Neural cell (in vitro differentiated cells): Measurements from ENCODE around the gene NPAS3. TPM values are rescaled to one million over a fixed set of nuclear protein-coding genes. Genes with fewer than 3 reads are reported as not detected.

Experiments
- H2AFZ ChIP-seq: fragments of 200-600, 300-800 bp; sonication (generic), shearing (Covaris generic); 2 replicates; pipeline ENCODE4 v1.6.0; 2014; ENCODE audit warnings: low read depth, mild to moderate bottlenecking, antibody characterized with exemption, low read length, moderate library complexity
- H3F3A ChIP-seq: fragments of 200-600 bp; shearing (Covaris generic); 2 replicates; pipeline ENCODE4 v1.6.1; 2016; ENCODE audit warnings: mild to moderate bottlenecking, moderate library complexity, mixed read lengths, antibody characterized with exemption, low read length; ENCODE audit not compliant: insufficient read depth, poor library complexity, severe bottlenecking
- H3K27ac ChIP-seq: fragments of 200-600, 300-800 bp; sonication (generic), shearing (Covaris generic); 2 replicates; pipeline ENCODE4 v1.5.1; 2014; ENCODE audit warnings: mild to moderate bottlenecking, low read length, moderate library complexity
- H3K27me3 ChIP-seq: fragments of 300-800, 200-600 bp; sonication (generic), shearing (Covaris generic); 2 replicates; pipeline ENCODE4 v1.6.0; 2014; ENCODE audit warnings: mild to moderate bottlenecking, low read depth, low read length, moderate library complexity; ENCODE audit not compliant: insufficient read depth
- H3K36me3 ChIP-seq: fragments of 300-800, 200-600 bp; sonication (generic), shearing (Covaris generic); 2 replicates; pipeline ENCODE4 v1.5.1; 2014; ENCODE audit warnings: mild to moderate bottlenecking, antibody characterized with exemption, low read length, moderate library complexity; ENCODE audit not compliant: insufficient read depth
- H3K4me2 ChIP-seq: fragments of 300-800, 200-600 bp; sonication (generic), shearing (Covaris generic); 2 replicates; pipeline ENCODE4 v1.6.0; 2014; ENCODE audit warnings: mild to moderate bottlenecking, low read length
- H3K4me3 ChIP-seq: fragments of 300-800, 200-600 bp; sonication (generic), shearing (Covaris generic); 2 replicates; pipeline ENCODE4 v1.5.1; 2014; ENCODE audit warnings: mild to moderate bottlenecking, low read length, moderate library complexity
- H3K79me2 ChIP-seq: fragments of 200-600 bp; shearing (Covaris generic); replicated peaks from 2 replicates; pipeline ENCODE4 v1.6.0; 2014; ENCODE audit warnings: mild to moderate bottlenecking, low read length, moderate library complexity; ENCODE audit not compliant: insufficient read depth
- H3K9ac ChIP-seq: fragments of 300-800, 200-600 bp; sonication (generic), shearing (Covaris generic); 2 replicates; pipeline ENCODE4 v1.6.1; 2016; ENCODE audit warnings: mild to moderate bottlenecking, low read length, mixed read lengths
- H3K9me2 ChIP-seq: fragments of 200-600 bp; shearing (Covaris generic); 2 replicates; pipeline ENCODE4 v1.6.1; 2016; ENCODE audit warnings: mild to moderate bottlenecking, low read length, mixed read lengths; ENCODE audit not compliant: insufficient read depth
- H3K9me3 ChIP-seq: fragments of 200-600, 300-800 bp; sonication (generic), shearing (Covaris generic); 2 replicates; pipeline ENCODE4 v1.6.1; 2016; ENCODE audit warnings: mild to moderate bottlenecking, mixed run types, low read length, moderate library complexity, mixed read lengths
- H4K20me1 ChIP-seq: fragments of 200-600 bp; shearing (Covaris generic); 2 replicates; pipeline ENCODE4 v1.6.1; 2016; ENCODE audit warnings: mild to moderate bottlenecking, mixed run types; ENCODE audit not compliant: insufficient read depth
- EP300 ChIP-seq: fragments of 450-650 bp; conservative IDR thresholded peaks from 2 replicates; pipeline ENCODE4 v1.6.1; 2014; ENCODE audit warnings: antibody characterized with exemption, mild to moderate bottlenecking, moderate library complexity; ENCODE audit not compliant: poor library complexity, severe bottlenecking
- EZH2 ChIP-seq: fragments of 200-600, 300-800 bp; shearing (Covaris generic), sonication (generic); IDR thresholded peaks from 2 replicates; pipeline ENCODE4 v1.6.1; 2014; ENCODE audit warnings: antibody characterized with exemption, low read length, borderline replicate concordance, mild to moderate bottlenecking; ENCODE audit not compliant: insufficient read depth, poor library complexity, severe bottlenecking
- MXI1 ChIP-seq: fragments of 450-650 bp; conservative IDR thresholded peaks from 2 replicates; pipeline ENCODE4 v1.6.1; 2014; ENCODE audit warnings: antibody characterized with exemption, mild to moderate bottlenecking; ENCODE audit not compliant: poor library complexity, severe bottlenecking
- POLR2AphosphoS5 ChIP-seq: IDR thresholded peaks from 2 replicates; pipeline ENCODE4 v1.6.1; 2012
- RAD21 ChIP-seq: fragments of 450-650 bp; conservative IDR thresholded peaks from 2 replicates; pipeline ENCODE4 v1.6.1; 2014; ENCODE audit warnings: antibody characterized with exemption, mild to moderate bottlenecking, moderate library complexity
- SMC3 ChIP-seq: fragments of 450-650 bp; conservative IDR thresholded peaks from 2 replicates; pipeline ENCODE4 v1.6.1; 2014; ENCODE audit warnings: antibody characterized with exemption, mild to moderate bottlenecking, moderate library complexity; ENCODE audit not compliant: poor library complexity
- TAF1 ChIP-seq: IDR thresholded peaks from 2 replicates; pipeline ENCODE4 v1.6.1; 2012; ENCODE audit warnings: low read depth
- polyA plus RNA-seq: library from polyadenylated mRNA; depleted of rRNA; stranded (reverse); fragments of >200 nt; gene quantifications from 2 replicates; pipeline ENCODE4 v1.2.3, GENCODE V29; 2014
- TF ChIP-seq, protein P1 (sequence below): IDR thresholded peaks from 2 replicates; pipeline ENCODE4 v1.6.1; 2012; ENCODE audit warnings: borderline replicate concordance
- TF ChIP-seq, protein P2 (sequence below): fragments of 450-650 bp; IDR thresholded peaks from 2 replicates; pipeline ENCODE4 v1.5.1; 2014; ENCODE audit warnings: antibody characterized with exemption, mild to moderate bottlenecking, moderate library complexity; ENCODE audit not compliant: poor library complexity, severe bottlenecking

NPAS3 gene
- polyA plus RNA-seq, 1 donor from 2014 or later, result 1.3 TPM

DNA sequence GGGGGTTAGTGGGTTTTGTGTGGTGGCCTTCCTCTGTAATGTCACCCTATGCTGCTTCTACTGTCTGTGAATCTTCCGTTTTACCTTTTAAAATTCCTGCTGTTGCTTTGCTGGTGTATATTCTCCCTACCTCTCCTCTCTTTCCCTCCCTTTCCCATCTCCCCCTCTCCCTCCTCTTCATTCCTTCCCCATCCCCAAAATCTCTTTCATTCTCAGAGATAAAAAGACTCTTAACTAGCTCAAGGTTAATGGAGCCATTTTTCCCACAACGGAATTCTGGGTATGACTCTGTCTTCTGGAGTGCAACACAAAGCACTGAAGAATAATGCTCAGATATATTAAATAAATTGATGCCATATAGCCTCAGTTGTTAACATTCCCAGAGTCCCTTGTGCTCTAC is 864.1 kb downstream of the NPAS3 start:
- H3K4me3 ChIP-seq, result no peak overlapping the region
- no peak overlapping the region for H3K27ac ChIP-seq
- H2AFZ ChIP-seq, result no peak overlapping the region

DNA sequence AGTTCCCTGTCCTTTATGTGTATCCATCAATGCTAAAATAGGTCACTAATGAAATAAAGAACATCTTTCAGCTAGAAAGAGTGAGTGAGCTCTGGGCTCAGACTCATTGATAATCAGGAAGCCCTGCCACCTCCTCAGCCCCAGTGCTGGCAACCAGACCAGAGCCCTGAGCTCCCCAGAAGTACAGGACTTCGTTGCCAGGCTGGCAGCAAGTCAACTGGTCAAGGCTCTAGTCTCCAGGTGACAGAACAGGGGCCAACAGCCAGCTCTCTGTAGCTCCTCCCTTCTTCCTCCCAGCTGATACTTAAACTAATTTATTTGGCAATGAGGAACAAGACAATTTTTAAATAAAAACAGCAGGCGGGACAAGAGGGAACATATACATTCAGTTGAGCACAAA is 866.9 kb downstream of the NPAS3 start:
- no peak overlapping the region for H3K27ac ChIP-seq
- TF ChIP-seq, protein P1, sequence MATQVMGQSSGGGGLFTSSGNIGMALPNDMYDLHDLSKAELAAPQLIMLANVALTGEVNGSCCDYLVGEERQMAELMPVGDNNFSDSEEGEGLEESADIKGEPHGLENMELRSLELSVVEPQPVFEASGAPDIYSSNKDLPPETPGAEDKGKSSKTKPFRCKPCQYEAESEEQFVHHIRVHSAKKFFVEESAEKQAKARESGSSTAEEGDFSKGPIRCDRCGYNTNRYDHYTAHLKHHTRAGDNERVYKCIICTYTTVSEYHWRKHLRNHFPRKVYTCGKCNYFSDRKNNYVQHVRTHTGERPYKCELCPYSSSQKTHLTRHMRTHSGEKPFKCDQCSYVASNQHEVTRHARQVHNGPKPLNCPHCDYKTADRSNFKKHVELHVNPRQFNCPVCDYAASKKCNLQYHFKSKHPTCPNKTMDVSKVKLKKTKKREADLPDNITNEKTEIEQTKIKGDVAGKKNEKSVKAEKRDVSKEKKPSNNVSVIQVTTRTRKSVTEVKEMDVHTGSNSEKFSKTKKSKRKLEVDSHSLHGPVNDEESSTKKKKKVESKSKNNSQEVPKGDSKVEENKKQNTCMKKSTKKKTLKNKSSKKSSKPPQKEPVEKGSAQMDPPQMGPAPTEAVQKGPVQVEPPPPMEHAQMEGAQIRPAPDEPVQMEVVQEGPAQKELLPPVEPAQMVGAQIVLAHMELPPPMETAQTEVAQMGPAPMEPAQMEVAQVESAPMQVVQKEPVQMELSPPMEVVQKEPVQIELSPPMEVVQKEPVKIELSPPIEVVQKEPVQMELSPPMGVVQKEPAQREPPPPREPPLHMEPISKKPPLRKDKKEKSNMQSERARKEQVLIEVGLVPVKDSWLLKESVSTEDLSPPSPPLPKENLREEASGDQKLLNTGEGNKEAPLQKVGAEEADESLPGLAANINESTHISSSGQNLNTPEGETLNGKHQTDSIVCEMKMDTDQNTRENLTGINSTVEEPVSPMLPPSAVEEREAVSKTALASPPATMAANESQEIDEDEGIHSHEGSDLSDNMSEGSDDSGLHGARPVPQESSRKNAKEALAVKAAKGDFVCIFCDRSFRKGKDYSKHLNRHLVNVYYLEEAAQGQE, result no peak
- TF ChIP-seq POLR2AphosphoS5 (no peak), SMC3 (no peak), RAD21 (no peak), TAF1 (no peak), EZH2 (no peak), MXI1 (no peak), EP300 (no peak)
- TF ChIP-seq, protein P2, sequence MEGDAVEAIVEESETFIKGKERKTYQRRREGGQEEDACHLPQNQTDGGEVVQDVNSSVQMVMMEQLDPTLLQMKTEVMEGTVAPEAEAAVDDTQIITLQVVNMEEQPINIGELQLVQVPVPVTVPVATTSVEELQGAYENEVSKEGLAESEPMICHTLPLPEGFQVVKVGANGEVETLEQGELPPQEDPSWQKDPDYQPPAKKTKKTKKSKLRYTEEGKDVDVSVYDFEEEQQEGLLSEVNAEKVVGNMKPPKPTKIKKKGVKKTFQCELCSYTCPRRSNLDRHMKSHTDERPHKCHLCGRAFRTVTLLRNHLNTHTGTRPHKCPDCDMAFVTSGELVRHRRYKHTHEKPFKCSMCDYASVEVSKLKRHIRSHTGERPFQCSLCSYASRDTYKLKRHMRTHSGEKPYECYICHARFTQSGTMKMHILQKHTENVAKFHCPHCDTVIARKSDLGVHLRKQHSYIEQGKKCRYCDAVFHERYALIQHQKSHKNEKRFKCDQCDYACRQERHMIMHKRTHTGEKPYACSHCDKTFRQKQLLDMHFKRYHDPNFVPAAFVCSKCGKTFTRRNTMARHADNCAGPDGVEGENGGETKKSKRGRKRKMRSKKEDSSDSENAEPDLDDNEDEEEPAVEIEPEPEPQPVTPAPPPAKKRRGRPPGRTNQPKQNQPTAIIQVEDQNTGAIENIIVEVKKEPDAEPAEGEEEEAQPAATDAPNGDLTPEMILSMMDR, result no peak
- H3F3A ChIP-seq, result no peaks in the 10 kb centered on the region
- no peak overlapping the region for H3K4me3 ChIP-seq
- no peak overlapping the region for H2AFZ ChIP-seq
- H3K9me3 ChIP-seq, result no peaks in the 10 kb centered on the region
- no peaks in the 10 kb centered on the region for H3K36me3 ChIP-seq
- no peaks in the 10 kb centered on the region for H3K9me2 ChIP-seq
- H3K4me2 ChIP-seq, result no peak overlapping the region
- no peaks in the 10 kb centered on the region for H4K20me1 ChIP-seq
- H3K27me3 ChIP-seq, result no peaks in the 10 kb centered on the region
- H3K79me2 ChIP-seq, result no peaks in the 10 kb centered on the region
- H3K9ac ChIP-seq, result no peak overlapping the region

More for the DNA sequence above, 864.1 kb downstream of the NPAS3 start:
- no peaks in the 10 kb centered on the region for H3K9me3 ChIP-seq
- no peak overlapping the region for H3K9ac ChIP-seq
- no peaks in the 10 kb centered on the region for H3K36me3 ChIP-seq
- H3K9me2 ChIP-seq, result no peaks in the 10 kb centered on the region
- TF ChIP-seq RAD21, result no peak
- TF ChIP-seq MXI1, result no peak
- no peak for TF ChIP-seq SMC3
- TF ChIP-seq, protein P2, result no peak
- no peak for TF ChIP-seq POLR2AphosphoS5
- TF ChIP-seq, protein P1, result no peak
- no peak for TF ChIP-seq EP300
- no peak for TF ChIP-seq TAF1
- TF ChIP-seq EZH2, result no peak
- no peaks in the 10 kb centered on the region for H3K27me3 ChIP-seq
- H3K4me2 ChIP-seq, result no peak overlapping the region
- no peaks in the 10 kb centered on the region for H3F3A ChIP-seq
- no peaks in the 10 kb centered on the region for H3K79me2 ChIP-seq
- no peaks in the 10 kb centered on the region for H4K20me1 ChIP-seq
